ENCODE results near the gene SLC6A2.
"Not testable (repeated sequence)": the region's sequence is repeated elsewhere in the genome, so short reads cannot be mapped to it uniquely, and the experiment has no call there.

The SLC6A2 gene

GRCh38 chr16:55655897-55656681, at the start of gene SLC6A2:
SLC6A2 (plus strand) TSS chr16:55655988; CDS start chr16:55656695, 707 bp downstream.
- no peak for DNase-seq (ENCODE audit: low read depth in 2 of 2)

GRCh38 chr16:55613613-55614335, 42.0 kb upstream of the SLC6A2 start:
- DNase-seq (ENCODE audit: low read depth in 2 of 2) = no peak

- no peak for DNase-seq (ENCODE audit: low read depth in 2 of 2)
Measured at GRCh38 chr16:55615071-55615470, 40.7 kb upstream of the SLC6A2 start.

GRCh38 chr16:55615670-55616069, 40.1 kb upstream of the SLC6A2 start:
- not testable (repeated sequence) for DNase-seq (ENCODE audit: low read depth in 2 of 2)

- DNase-seq (ENCODE audit: low read depth in 2 of 2) = no peak
Measured at GRCh38 chr16:55621771-55622170, 34.0 kb upstream of the SLC6A2 start.

GRCh38 chr16:55622272-55622671, 33.5 kb upstream of the SLC6A2 start:
- DNase-seq (ENCODE audit: low read depth in 2 of 2) = no peak

GRCh38 chr16:55622930-55623561, 32.7 kb upstream of the SLC6A2 start:
- DNase-seq (ENCODE audit: low read depth in 2 of 2) = no peak

- no peak for DNase-seq (ENCODE audit: low read depth in 2 of 2)
Measured at GRCh38 chr16:55623640-55624039, 32.1 kb upstream of the SLC6A2 start.

GRCh38 chr16:55624696-55625095, 31.1 kb upstream of the SLC6A2 start:
- DNase-seq (ENCODE audit: low read depth in 2 of 2) = no peak

GRCh38 chr16:55625843-55626242, 29.9 kb upstream of the SLC6A2 start:
- DNase-seq (ENCODE audit: low read depth in 2 of 2) = no peak

GRCh38 chr16:55628306-55628968, 27.4 kb upstream of the SLC6A2 start:
- no peak for DNase-seq (ENCODE audit: low read depth in 2 of 2)

- DNase-seq (ENCODE audit: low read depth in 2 of 2) = no peak
Measured at GRCh38 chr16:55630774-55631173, 25.0 kb upstream of the SLC6A2 start.

GRCh38 chr16:55632259-55632658, 23.5 kb upstream of the SLC6A2 start:
- no peak for DNase-seq (ENCODE audit: low read depth in 2 of 2)

- no peak for DNase-seq (ENCODE audit: low read depth in 2 of 2)
Measured at GRCh38 chr16:55634193-55634592, 21.6 kb upstream of the SLC6A2 start.

- DNase-seq (ENCODE audit: low read depth in 2 of 2) = no peak
Measured at GRCh38 chr16:55638256-55638655, 17.5 kb upstream of the SLC6A2 start.

GRCh38 chr16:55640701-55641327, 15.0 kb upstream of the SLC6A2 start:
- DNase-seq (ENCODE audit: low read depth in 2 of 2) = no peak

GRCh38 chr16:55641430-55642056, 14.2 kb upstream of the SLC6A2 start:
- DNase-seq (ENCODE audit: low read depth in 2 of 2) = no peak

- no peak for DNase-seq (ENCODE audit: low read depth in 2 of 2)
Measured at GRCh38 chr16:55642611-55643010, 13.2 kb upstream of the SLC6A2 start.

GRCh38 chr16:55643161-55643970, 12.4 kb upstream of the SLC6A2 start:
- DNase-seq (ENCODE audit: low read depth in 2 of 2) = no peak

- no peak for DNase-seq (ENCODE audit: low read depth in 2 of 2)
Measured at GRCh38 chr16:55645986-55646385, 9.8 kb upstream of the SLC6A2 start.
